ENCODE data around the gene ZNF408.

Gene ZNF408

GRCh38 chr11:46719543-46720218, 18.9 kb downstream of the ZNF408 start:
- in situ Hi-C loops (cut with HindIII; ENCODE audit: low pct_ligation_motif_present, low pct_unique_long_range_greater_than_20kb, low sequenced_read_pairs) = no loop called here
- no peak for DNase-seq

- in situ Hi-C loops (cut with HindIII; ENCODE audit: low pct_ligation_motif_present, low pct_unique_long_range_greater_than_20kb, low sequenced_read_pairs) = no loop called here
- no peak for DNase-seq
Observed at GRCh38 chr11:46721286-46721685, 20.5 kb downstream of the ZNF408 start.

- in situ Hi-C loops (cut with HindIII; ENCODE audit: low pct_ligation_motif_present, low pct_unique_long_range_greater_than_20kb, low sequenced_read_pairs) = no loop called here
- no peak for DNase-seq
Observed at GRCh38 chr11:46722566-46723358, 21.9 kb downstream of the ZNF408 start.

- in situ Hi-C loops (cut with HindIII; ENCODE audit: low pct_ligation_motif_present, low pct_unique_long_range_greater_than_20kb, low sequenced_read_pairs) = no loop called here
- DNase-seq = no peak
Observed at GRCh38 chr11:46723359-46723680, 22.5 kb downstream of the ZNF408 start.

GRCh38 chr11:46724088-46724487, 23.3 kb downstream of the ZNF408 start:
- in situ Hi-C loops (cut with HindIII; ENCODE audit: low pct_ligation_motif_present, low pct_unique_long_range_greater_than_20kb, low sequenced_read_pairs) = no loop called here
- no peak for DNase-seq

- DNase-seq = no peak
- in situ Hi-C loops (cut with HindIII; ENCODE audit: low pct_ligation_motif_present, low pct_unique_long_range_greater_than_20kb, low sequenced_read_pairs) = no loop called here
Observed at GRCh38 chr11:46725338-46726205, 24.7 kb downstream of the ZNF408 start.

GRCh38 chr11:46726206-46726862, 25.5 kb downstream of the ZNF408 start:
- in situ Hi-C loops (cut with HindIII; ENCODE audit: low pct_ligation_motif_present, low pct_unique_long_range_greater_than_20kb, low sequenced_read_pairs) = no loop called here
- DNase-seq = no peak

DNA sequence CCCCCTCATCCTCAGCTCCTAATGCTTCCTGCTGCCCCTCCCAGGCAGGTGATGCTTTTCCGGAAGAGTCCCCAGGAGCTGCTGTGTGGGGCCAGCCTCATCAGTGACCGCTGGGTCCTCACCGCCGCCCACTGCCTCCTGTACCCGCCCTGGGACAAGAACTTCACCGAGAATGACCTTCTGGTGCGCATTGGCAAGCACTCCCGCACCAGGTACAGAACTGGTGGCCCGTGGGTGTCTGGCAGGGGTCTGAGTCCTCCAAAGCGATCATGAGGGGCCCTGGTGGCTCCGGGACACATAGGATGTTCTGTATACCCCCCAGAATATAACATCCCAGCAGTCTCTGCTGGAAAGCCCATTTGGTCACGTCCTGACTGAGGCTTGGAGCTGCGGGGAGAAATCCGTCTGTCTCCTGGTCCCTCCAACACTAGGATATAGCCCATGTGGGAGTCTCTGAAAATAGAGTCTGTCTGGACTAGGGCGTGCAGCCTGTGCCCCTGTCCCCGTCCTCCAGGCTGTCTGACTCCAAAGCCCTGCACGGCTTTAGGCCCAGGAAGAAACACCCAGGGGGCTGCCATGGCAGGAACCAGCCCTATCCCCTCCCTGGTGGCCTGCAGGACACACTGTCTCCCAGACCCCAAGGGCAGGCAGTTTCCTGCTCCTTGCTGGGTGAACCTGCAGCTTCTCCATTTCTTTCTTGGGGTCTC, 27.3 kb downstream of the ZNF408 start:
- in situ Hi-C loops (cut with HindIII; ENCODE audit: low pct_ligation_motif_present, low pct_unique_long_range_greater_than_20kb, low sequenced_read_pairs) = no loop called here
- no peak for DNase-seq

DNA sequence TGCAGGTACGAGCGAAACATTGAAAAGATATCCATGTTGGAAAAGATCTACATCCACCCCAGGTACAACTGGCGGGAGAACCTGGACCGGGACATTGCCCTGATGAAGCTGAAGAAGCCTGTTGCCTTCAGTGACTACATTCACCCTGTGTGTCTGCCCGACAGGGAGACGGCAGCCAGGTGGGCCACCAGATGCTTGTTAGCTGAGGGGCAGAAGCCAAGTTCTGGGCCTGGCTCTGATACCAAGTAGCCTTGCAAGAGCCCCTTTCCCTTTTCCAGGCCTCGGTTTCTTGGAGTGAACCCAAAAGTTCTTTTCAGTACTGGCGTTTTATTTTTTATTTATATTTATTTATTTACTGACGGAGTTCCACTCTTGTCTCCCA, 27.8 kb downstream of the ZNF408 start:
- DNase-seq = no peak
- in situ Hi-C loops (cut with HindIII; ENCODE audit: low pct_ligation_motif_present, low pct_unique_long_range_greater_than_20kb, low sequenced_read_pairs) = no loop called here

- DNase-seq = no peak
- in situ Hi-C loops (cut with HindIII; ENCODE audit: low pct_ligation_motif_present, low pct_unique_long_range_greater_than_20kb, low sequenced_read_pairs) = no loop called here
Observed at GRCh38 chr11:46729110-46730027, 28.5 kb downstream of the ZNF408 start.

GRCh38 chr11:46731545-46731944, 30.7 kb downstream of the ZNF408 start:
- in situ Hi-C loops (cut with HindIII; ENCODE audit: low pct_ligation_motif_present, low pct_unique_long_range_greater_than_20kb, low sequenced_read_pairs) = no loop called here

GRCh38 chr11:46733234-46733633, 32.4 kb downstream of the ZNF408 start:
- in situ Hi-C loops (cut with HindIII; ENCODE audit: low pct_ligation_motif_present, low pct_unique_long_range_greater_than_20kb, low sequenced_read_pairs) = no loop called here
- DNase-seq = no peak

More at GRCh38 chr11:46731545-46731944, 30.7 kb downstream of the ZNF408 start:
- DNase-seq = no peak

DNA sequence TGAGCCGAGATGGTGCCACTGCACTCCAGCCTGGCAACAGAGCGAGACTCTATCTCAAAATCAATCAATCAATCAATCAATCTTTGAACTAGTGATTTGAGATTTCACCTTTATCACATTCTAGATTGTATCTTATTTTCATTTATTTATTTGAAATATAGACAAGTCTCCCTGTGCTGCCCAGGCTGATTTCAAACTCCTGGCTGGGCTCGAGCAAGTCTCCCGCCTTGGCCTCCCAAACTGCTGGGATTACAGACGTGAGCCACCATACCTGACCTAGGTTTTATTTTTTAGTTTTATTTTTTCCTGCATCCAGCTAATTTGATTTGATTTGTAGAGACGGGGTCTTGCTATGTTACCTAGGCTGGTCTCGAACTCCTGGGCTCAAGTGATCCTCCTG, 35.3 kb downstream of the ZNF408 start:
- in situ Hi-C loops (cut with HindIII; ENCODE audit: low pct_ligation_motif_present, low pct_unique_long_range_greater_than_20kb, low sequenced_read_pairs) = no loop called here
- DNase-seq = no peak

GRCh38 chr11:46736615-46737014, 35.8 kb downstream of the ZNF408 start:
- in situ Hi-C loops (cut with HindIII; ENCODE audit: low pct_ligation_motif_present, low pct_unique_long_range_greater_than_20kb, low sequenced_read_pairs) = no loop called here

GRCh38 chr11:46737699-46738098, 36.9 kb downstream of the ZNF408 start:
- in situ Hi-C loops (cut with HindIII; ENCODE audit: low pct_ligation_motif_present, low pct_unique_long_range_greater_than_20kb, low sequenced_read_pairs) = no loop called here
- DNase-seq = no peak

More at GRCh38 chr11:46736615-46737014, 35.8 kb downstream of the ZNF408 start:
- no peak for DNase-seq

DNA sequence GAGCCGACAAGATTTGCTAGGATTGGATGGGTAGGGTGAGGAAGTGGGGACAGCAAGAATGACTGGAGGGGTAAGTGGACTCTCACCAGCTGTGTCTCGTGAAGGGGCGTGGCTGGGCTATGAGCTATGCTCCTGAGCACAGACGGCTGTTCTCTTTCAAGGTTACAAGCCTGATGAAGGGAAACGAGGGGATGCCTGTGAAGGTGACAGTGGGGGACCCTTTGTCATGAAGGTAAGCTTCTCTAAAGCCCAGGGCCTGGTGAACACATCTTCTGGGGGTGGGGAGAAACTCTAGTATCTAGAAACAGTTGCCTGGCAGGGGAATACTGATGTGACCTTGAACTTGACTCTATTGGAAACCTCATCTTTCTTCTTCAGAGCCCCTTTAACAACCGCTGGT, 38.1 kb downstream of the ZNF408 start:
- in situ Hi-C loops (cut with HindIII; ENCODE audit: low pct_ligation_motif_present, low pct_unique_long_range_greater_than_20kb, low sequenced_read_pairs) = no loop called here
- DNase-seq = no peak

Measured in ACHN (cell line).